Measurements from ENCODE around the gene LRFN2. TPM values are rescaled to one million over a fixed set of nuclear protein-coding genes. Genes with fewer than 3 reads are reported as not detected.

Gene LRFN2
- total and polyA plus RNA-seq, 11 donors = not detected

DNA sequence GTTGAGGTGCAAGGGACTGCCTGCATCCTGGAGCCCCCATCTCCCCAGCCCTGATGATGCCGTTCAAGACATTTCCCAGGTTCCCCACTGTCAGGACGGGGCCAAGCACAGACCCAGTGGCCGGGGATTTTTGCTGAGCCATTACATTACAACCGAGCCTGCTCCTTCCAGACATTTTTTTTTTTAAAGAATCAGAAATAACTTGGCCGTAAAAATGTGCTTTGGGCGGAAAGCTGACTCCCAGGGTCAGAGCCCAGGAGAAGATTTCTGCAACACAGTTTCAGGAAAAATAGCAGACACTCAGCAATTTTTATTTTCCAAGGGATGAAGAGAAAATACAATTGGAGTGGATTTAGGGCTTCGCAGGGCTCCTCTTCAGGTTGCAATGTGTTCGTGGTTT, 87.9 kb downstream of the LRFN2 start:
- WGBS, 4 donors = 55 to 58% (median 56%) methylated on average over 8 of the region's 8 CpGs
- no peak for ATAC-seq

DNA sequence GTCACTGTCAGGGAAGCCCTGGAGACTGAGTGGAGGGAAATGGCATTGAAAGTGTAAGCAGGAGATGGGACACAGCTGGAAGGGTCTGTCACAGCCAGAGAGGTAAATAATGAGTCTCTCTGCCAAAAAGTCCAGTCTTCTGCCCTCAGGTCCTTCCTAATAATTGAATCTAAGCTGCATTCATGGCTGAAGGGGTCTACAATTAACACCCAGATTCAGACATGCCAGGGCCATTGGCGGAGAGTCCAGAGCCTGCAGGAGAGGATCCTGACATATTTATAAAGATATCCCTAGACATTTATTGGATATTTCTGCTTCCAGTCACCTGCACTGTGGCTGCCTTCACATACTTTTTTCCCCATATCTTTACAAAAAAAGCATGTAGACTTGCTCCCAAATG, 89.0 kb downstream of the LRFN2 start:
- 85 to 100% (median 93%) methylated on average over 1 of the region's 1 CpG for WGBS, 4 donors
- no peak for DNase-seq
- Histone ChIP-seq H3K9me3 (no peaks in the 10 kb centered on the region), H3K27ac (no peak overlapping the region), H3K4me1 (no peaks in the 10 kb centered on the region), H3K27me3 (peaks cover 0 to 13% (median 0%) of the 10 kb centered on the region in 9 donors), H3K36me3 (no peaks in the 10 kb centered on the region), H3K4me3 (no peak overlapping the region)
- ATAC-seq = no peak
- intact Hi-C loops (cut with DNase I) = no loop called here
- TF ChIP-seq, protein P1, sequence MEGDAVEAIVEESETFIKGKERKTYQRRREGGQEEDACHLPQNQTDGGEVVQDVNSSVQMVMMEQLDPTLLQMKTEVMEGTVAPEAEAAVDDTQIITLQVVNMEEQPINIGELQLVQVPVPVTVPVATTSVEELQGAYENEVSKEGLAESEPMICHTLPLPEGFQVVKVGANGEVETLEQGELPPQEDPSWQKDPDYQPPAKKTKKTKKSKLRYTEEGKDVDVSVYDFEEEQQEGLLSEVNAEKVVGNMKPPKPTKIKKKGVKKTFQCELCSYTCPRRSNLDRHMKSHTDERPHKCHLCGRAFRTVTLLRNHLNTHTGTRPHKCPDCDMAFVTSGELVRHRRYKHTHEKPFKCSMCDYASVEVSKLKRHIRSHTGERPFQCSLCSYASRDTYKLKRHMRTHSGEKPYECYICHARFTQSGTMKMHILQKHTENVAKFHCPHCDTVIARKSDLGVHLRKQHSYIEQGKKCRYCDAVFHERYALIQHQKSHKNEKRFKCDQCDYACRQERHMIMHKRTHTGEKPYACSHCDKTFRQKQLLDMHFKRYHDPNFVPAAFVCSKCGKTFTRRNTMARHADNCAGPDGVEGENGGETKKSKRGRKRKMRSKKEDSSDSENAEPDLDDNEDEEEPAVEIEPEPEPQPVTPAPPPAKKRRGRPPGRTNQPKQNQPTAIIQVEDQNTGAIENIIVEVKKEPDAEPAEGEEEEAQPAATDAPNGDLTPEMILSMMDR (IDR thresholded peaks at IDR 0.05) = no peak
- TF ChIP-seq POLR2A (IDR thresholded peaks at IDR 0.05) = no peak

More for the DNA sequence above, 87.9 kb downstream of the LRFN2 start:
- intact Hi-C loops (cut with DNase I) = no loop called here
- Histone ChIP-seq H3K27me3 (peaks cover 0 to 11% (median 0%) of the 10 kb centered on the region in 9 donors), H3K27ac (no peak overlapping the region), H3K36me3 (no peaks in the 10 kb centered on the region), H3K4me3 (no peak overlapping the region), H3K9me3 (no peaks in the 10 kb centered on the region), H3K4me1 (no peaks in the 10 kb centered on the region)
- TF ChIP-seq, protein P1 (IDR thresholded peaks at IDR 0.05) = no peak
- TF ChIP-seq POLR2A (IDR thresholded peaks at IDR 0.05) = no peak
- DNase-seq = no peak

DNA sequence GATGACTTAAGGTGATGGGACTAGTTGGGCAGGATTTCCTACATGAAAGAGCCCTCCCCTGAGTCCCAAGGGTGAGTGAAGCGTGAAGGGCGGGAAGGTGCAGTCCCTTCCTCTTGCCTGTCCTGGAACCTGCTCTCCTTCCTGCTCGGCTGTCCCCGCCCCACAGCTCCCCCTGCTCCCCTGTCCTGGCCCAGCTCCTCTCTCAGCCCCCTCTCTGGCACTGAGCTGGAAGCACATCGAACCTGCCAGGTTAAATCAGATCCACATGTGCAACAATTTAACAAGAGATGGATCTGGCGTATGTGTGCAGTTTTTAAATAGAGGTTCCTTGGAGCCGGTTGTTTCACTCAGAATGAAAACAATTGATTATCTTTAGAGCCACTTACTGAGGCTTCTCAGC, 95.0 kb downstream of the LRFN2 start:
- Histone ChIP-seq H3K27me3 (peaks cover 0 to 25% (median 3%) of the 10 kb centered on the region in 9 donors), H3K4me1 (no peaks in the 10 kb centered on the region), H3K36me3 (no peaks in the 10 kb centered on the region), H3K4me3 (no peak overlapping the region), H3K9me3 (no peaks in the 10 kb centered on the region), H3K27ac (no peak overlapping the region)
- 25 to 51% (median 42%) methylated on average over 7 of the region's 7 CpGs for WGBS, 4 donors
- TF ChIP-seq, protein P1 (IDR thresholded peaks at IDR 0.05) = no peak
- TF ChIP-seq POLR2A (IDR thresholded peaks at IDR 0.05) = no peak
- DNase-seq (peak in 1 of 5 donors; percentile 25), ATAC-seq (no peak)
- intact Hi-C loops (cut with DNase I) = no loop called here

DNA sequence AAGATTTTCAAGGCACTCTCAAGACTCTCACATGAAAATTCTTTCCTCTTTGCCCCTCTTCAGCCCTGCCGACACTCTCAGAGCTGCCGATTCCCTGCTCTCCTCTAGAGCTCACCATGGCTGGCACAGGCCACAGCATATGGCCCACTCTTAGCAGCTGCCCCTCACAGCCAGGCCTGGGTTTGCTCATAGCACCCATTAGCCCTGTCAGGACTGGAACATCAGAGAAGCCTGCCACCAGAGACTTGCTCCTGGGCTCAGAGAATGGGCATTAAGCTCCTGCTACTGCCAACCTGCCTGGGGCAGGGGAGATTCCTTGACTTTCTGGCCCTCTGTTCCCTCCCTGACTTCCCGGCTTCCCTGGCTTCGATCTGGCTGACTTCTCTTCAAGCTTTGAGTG, 96.7 kb downstream of the LRFN2 start:
- Histone ChIP-seq H3K27ac (no peak overlapping the region), H3K27me3 (peaks cover 0 to 20% (median 3%) of the 10 kb centered on the region in 9 donors), H3K4me1 (no peaks in the 10 kb centered on the region), H3K36me3 (no peaks in the 10 kb centered on the region), H3K4me3 (no peak overlapping the region), H3K9me3 (no peaks in the 10 kb centered on the region)
- intact Hi-C loops (cut with DNase I) = no loop called here
- WGBS, 4 donors = 82 to 88% (median 86%) methylated on average over 4 of the region's 4 CpGs
- TF ChIP-seq, protein P1 (IDR thresholded peaks at IDR 0.05) = no peak
- no peak for TF ChIP-seq POLR2A (IDR thresholded peaks at IDR 0.05)
- ATAC-seq (no peak), DNase-seq (no peak)
